Tongue (tissue), 2 donors: Measurements from ENCODE around the gene MTHFD1L. TPM values are rescaled to one million over a fixed set of nuclear protein-coding genes. Genes with fewer than 3 reads are reported as not detected.
A peak's percentile ranks its signal among the peaks of the same experiment; 100 is the strongest.

Source experiments
- DNase-seq: peaks from one replicate; pipeline ENCODE4 v3.0.0-alpha.2; 2015
- total RNA-seq: library from RNA; depleted of rRNA; stranded (reverse); fragments of >200 nt; gene quantifications from one replicate; pipeline ENCODE4 v1.2.3, GENCODE V29; 2014

The MTHFD1L gene
- total RNA-seq, 1 donor from 2014 or later, result 14.5 TPM

DNA sequence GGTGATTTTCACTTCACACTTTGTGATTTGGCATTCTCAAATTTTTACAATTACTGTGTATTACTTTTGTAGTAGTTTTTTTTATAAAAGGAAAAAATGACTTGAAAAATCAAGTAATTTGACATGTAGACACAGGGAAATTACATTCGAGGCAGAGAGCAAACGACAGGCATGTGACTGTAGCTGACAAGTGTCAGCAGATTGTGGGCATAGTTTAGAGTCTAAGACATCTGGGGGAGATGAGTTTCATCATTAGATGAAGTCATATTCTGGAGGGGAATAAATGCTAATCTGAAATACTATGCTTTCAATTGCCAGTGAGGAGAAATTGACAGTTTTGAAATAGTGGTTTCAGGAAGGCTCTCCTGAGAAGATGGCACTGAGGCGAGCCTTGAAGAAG, 126.0 kb downstream of the MTHFD1L start:
- no peak for DNase-seq

DNA sequence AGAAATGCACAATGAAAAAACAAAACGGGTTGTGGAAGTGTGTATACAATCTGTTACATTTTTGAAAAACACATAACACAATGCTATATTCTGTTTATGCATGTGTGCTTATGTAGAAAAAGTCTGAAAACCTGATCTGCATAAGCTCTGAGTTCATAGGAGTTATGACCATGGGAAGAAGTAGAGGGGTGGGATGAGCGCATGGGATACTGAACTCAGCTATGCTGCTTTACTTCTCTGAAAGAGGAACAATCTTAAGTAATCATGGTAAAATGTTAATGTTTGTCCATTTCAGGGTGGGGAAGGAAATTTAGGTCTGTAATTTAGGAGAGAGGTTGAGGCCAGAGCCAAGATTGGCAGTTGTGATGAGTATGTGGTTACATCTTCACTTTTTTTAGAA, 126.8 kb downstream of the MTHFD1L start:
- no peak for DNase-seq

DNA sequence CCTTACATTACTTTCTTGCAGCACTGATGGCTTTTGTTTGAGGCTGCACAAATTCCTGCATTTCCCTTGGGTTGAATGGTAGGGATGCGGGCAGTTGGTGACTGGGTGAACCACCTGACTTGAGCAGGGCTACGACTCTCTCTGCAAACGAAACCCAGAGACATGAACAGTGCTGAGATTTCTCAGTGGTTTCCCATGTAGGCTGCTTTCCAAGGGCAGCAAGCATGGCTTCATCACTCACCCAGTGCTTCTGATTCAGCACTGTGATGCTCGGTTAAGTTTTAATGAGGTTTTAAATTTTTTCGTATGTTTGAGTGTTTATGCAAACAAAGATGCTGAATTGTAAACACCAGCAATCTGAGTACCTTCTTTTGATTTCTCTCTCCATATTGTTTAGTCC, 127.2 kb downstream of the MTHFD1L start:
- DNase-seq, result no peak

DNA sequence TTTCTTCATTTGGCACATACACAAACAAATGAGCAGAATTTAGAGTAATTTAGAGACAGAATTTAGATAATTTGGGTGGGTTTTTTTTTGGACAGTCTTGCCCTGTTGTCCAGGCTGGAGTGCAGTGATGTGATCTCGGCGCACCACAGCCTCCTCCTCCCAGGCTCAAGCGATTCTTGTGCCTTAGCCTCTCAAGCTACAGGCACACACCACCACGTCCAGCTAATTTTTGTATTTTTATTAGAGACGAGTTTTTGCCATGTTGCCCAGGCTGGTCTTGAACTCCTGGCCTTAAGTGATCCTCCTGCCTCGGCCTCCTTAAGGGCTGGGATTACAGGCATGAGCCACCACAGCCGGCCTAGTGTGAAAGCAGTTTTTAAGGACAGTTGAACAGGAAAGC, 127.8 kb downstream of the MTHFD1L start:
- DNase-seq, result no peak

DNA sequence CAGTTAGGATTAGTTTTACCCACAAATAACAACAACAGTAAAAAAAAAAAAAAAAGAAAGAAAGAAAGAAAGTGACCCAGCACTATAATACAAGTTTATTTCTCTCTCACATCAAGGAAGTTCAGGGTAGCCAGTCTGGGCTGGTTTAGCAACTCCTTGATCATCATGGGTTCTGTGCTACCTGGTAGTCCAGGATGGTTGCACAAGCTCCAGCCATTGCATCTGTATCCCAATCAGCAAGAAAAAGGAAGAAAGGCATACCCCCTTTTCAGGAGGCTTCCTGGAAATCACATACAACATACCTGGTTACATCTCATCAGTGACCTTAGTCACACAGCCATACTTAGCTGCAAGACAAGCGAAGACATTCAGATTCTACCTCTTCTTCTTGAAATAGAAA, 128.5 kb downstream of the MTHFD1L start:
- no peak for DNase-seq

DNA sequence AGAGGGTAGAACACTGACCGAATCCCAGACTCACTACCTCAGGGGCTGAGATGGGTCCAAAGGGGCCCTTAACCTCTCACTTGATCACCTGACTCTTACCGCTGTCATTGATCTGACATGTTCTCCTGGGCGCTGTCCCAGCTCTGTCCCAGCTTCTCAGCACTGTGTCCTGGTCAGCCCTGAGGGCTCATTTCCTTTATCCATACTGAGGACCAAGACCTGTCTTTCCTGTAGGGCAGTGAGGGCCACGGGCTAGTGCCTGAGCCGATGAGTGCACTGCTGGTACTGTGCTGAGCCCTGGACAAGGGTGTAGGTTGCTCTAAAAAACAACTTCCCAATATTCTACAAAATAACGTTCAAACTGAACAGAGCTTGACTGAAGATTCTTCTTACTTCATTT, 131.5 kb downstream of the MTHFD1L start:
- DNase-seq, result no peak

DNA sequence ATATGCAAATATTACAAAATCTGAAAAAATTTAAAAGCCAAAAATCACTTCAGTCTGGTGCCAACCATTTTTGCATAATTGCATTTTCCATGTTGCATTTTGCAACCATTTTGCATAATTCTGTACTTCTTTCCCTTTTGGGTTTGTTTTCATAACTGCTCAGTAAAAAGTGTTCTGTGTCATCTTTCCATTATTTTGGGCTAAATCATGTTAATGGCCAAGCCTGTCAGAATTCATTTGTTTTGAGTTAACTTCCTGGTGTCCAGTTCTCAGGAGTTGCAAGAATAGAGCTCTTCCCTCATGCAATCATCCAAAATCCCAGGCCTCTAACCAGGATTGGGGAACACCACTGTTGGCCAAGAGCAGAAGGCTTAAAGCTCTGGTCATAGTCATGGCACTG, 133.6 kb downstream of the MTHFD1L start:
- DNase-seq, result no peak

DNA sequence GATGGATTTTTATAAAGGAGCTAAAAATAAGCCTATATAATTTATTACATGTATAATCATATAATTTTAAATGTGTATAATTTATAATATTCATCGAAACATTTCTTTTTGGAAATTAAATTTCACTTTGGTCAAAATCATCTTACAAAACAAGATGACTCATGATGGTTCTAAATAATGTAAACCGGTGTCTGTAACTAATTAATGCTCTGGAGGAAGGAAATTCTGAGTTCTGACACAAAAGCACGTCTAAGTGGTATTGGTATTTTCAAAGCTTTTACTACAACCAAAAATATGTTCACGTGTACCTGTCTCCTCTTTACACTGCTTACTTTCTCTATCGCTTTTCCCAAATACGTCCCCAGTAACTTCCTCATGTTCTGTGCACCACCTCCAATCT, 134.1 kb downstream of the MTHFD1L start:
- DNase-seq, result no peak

DNA sequence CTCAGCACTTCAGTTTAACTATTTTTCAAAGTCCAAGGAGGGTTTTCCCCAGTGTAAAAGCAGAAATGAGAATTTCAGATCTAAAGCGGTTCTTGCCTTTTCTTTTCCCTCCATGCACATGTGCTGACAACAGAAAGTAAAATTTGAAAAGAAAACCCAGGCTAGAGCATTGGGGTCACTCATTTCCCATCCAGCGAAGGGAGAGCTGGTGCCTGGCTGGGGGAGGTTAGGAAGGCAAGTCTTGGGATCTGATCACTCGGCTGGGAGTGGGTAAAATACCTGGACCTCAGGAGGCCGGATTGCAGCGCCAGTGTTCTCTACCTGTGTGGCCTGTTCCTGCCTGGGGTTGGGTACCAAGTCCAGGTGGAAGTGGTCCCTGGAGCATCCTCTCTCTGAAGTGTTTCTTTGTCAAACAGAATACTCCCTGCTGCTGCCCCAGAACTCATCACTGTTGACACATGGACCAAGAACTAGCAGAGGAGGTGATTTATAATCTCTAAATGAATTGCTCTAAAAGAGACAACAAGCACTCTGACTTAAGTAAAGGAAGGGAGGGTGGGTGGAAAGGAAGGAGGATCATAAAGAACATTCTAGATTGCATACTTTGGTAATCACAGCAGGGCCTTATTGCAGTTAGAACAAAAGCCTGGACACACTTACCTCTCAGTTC, 136.0 kb downstream of the MTHFD1L start:
- no peak for DNase-seq

DNA sequence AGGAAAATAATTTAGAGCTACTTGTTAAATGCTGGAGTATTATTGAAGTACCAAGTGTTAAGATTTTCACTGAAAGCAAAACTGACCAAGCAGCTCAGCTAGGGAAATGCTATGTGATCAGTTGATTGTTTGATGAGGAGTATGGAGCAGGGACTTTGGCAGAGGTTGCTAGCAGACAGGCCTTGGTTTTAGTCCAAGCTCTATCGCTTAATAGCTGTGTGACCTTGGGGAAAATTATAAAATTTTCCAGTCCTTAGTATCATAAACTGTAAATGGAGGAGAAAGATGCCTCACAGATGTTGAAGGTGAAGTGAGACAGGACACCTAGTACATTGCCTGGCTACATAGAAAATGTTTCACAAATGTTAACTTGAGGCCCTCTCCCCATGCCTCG, 136.6 kb downstream of the MTHFD1L start:
- no peak for DNase-seq

DNA sequence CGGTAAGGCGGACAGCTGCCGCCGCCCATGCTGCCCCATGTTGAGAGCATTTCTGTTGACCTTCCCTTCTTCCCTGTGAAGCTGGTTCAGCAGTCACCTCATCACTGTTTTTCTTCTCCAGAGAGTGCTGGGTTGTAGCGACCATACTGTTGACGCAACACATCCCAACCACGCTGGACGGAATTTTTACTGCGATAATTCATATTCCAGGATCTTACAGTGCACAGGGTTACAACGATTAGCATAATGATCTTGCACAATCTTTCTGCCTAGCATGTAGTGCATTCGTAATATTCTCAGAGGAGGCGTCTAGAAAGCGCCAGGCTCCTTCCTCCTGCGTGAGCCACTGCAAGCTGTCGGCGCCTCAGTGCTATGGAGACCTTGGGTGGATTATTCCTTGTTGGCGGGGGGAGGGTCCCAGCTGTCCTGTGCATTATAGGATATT, 137.0 kb downstream of the MTHFD1L start:
- DNase-seq, result no peak

DNA sequence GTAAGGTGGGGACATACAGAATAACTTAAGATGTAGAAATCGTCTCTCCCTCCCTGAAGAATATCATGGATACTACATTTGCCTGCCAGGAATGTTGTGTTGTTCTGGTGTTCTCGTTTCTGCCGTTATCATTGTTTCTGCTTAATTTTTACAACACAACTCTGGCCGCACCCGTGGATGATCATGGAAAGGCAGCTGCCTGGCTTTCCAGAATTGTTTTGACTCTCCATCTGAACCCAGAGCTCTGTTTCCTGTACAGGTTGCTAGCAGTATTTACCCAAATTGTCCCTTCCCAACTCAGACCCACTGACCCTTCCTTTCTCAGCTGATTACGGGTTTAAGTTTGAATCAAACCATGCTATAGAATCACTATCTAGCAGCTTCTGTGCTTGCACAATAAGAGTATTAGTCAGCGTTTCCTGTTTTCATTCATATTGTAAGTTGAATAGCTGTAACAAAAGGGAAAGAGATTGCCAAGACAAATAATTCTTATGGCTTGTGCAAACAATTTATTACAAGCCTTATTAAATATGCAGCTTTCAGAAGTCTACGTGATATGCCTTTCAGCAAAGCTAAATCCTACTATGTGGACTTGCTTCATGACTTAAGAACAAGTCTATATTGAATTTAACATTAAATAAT, 139.0 kb downstream of the MTHFD1L start:
- DNase-seq, result peak; percentile 57

DNA sequence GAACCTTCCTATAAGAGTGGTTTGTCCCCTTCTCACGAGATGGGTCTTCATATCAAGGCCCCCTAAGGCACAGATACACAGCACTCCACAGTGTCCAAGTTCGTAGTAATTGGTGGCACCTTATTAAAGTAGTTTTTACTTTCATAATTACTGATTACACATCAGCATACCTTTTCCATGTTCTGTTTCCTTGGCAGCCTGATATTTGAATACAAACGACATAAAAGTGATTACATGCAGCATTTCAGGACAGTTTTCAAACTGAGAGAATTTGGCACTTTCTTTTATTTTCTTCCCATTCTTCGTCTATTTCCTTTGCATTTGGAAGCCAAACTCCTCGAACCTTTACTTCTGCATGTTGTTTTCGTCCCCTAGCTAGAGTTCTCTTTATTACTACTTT, 139.7 kb downstream of the MTHFD1L start:
- DNase-seq, result no peak

DNA sequence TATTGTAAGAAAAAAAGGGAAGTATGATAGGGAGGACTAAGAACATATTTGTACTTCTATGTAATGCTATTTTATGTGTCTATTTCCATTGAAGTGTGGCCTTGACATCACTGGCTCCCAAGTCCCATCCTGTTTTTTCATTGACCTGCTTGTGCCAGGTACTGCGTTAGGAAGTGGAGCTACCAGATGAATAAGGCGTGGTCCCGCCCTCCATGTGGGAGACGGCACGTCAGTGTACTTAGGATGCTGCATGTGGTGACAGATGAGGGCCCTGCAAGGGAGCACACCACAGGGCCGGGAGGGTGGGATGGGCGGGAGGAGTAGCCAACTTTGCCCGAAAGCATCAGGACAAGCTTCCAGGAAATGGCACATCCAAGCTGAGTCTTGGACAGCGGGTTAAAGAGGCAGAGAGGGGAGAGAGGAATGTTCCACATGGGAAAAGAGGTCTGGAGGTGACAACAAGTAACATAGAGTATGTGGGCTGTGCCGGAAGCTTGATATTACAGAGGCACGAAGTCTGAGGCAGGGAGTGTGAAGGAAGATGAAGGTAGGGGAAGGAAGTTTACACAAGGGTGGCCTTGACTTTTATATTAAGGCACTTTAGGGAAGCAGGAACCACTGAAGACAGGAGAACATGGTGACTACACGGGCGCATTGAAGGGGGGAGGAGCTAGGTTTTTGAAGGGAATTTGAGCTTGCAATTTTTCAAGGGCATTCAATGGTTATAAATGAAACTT, 140.6 kb downstream of the MTHFD1L start:
- DNase-seq, result no peak

DNA sequence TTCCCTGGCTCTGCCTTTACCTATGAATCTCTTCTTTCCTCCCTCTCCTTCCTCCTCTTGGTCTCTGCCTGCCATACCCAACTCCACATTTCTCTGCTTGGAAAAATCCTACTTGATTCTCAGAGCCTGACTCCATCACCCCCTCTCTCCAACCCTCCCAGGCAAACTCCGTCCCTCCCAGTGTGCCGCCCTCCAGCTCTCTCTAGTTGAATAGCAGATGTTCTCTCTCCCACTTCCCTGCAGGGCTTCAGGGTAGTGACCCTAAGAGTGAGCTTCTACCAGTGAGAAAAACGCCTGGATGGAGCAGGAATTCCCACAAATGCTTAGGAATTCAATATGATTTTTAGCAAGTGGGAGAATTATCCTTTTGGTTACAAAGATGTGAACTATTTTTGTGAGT, 141.6 kb downstream of the MTHFD1L start:
- DNase-seq, result no peak

DNA sequence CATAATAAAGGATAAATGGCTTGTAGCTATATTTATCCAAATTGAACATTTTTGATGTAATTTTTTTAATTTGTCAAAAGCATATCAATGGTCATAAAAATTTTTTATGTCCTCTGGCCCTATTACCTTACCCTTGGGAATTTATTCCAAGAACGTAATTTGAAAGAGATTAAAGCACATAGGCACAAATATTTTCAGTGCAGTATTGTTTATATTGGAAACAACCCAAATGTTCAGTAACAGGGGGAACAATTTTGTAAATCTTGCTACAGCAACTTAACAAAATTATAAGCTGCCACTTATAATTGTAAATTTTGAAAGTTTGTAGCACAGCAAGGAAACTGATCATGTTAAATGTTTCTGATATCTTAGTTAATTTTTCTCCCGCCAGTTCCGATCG, 142.4 kb downstream of the MTHFD1L start:
- no peak for DNase-seq

DNA sequence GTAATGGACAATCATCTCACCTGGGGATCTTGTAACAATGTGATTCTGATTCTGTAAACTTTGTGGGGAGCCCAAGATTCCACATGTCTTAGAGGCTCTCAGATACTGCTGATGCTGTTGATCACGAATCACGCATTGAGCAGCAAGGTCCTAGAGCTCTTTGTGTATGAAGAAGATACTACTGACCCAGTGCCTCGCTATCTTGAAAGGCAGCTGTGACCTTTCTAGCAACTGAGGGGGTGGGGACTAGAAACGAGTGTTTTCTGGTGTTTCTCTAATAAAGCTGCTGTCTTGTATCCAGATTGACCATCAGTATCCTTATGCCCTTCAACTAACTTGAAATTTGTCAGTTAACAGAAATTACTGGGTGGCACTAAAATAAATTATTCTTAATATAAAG, 142.9 kb downstream of the MTHFD1L start:
- no peak for DNase-seq

DNA sequence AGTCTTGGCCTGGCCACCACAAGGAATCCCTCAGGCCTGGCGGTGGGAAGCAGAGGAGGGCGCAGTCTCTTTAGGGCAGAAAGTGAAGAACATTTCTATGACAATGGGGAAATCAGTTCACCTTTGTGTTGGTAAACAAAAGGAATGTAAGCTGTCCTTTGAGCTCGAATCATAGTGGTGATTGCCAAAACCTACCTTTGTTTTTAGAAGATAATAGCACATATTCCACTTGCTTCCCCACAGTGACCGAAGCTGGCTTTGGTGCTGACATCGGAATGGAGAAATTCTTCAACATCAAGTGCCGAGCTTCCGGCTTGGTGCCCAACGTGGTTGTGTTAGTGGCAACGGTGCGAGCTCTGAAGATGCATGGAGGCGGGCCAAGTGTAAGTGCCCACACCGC, 144.1 kb downstream of the MTHFD1L start:
- no peak for DNase-seq

DNA sequence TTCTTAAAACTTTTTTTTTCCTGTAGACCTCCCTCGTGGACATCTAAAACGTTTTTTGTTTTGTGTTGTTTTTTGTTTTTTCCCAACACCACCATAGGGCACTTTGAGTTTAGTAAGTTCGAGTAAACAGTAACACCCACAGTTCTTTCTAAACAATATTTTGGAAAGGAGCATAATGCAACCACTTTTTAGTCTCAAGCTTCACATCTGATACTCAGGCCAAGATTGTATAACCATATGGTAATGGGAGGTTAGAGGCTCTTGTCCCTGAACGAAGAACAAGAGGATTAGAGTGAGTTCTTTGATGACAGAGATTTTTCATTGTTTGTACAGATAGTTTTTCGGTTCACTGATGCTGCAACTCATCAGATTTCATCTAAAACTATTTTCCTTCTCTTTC, 144.6 kb downstream of the MTHFD1L start:
- DNase-seq, result peak; percentile 42

DNA sequence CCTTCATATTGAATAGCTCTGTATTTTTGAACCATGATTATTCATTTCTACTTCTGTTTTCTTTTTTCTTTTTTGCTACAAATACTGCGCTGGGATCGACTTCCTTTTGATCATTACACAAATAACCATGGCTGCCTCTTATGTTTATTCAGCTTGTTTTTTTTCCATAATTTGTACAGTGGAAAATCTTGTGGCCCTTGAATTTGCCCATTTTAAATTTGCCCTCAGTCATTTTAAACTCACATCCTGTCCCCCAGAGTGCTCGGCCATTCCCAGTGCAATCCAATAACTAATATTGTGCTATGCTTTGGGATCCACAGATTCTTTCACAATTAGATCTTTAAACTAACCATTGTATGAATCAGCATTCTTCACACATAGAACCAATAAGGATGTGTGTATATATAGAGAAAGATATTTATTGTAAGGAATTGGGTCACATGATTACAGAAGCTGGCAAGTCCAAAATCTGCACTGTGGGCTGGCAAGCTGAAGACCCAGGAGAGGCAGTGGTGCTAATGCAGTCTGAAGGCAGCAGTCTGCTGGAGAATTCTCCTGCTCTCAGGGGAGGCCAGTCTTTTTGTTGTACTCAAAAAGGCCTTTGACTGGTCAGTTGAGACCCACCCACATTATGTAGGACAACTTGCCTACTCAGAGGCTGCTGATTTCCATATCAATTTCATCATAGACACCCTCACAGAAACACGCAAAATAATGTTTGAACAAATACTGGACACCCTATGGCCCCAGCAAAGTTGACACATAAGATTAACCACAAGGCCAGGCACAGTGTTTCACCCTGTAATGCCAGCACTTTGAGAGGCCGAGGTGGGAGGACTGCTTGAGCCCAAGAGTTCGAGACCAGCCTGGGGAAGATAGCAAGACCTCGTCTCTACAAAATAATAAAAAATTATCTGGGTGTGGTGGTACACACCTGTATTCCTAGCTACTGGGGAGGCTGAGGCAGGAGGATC, 147.1 kb downstream of the MTHFD1L start:
- DNase-seq, result no peak

DNA sequence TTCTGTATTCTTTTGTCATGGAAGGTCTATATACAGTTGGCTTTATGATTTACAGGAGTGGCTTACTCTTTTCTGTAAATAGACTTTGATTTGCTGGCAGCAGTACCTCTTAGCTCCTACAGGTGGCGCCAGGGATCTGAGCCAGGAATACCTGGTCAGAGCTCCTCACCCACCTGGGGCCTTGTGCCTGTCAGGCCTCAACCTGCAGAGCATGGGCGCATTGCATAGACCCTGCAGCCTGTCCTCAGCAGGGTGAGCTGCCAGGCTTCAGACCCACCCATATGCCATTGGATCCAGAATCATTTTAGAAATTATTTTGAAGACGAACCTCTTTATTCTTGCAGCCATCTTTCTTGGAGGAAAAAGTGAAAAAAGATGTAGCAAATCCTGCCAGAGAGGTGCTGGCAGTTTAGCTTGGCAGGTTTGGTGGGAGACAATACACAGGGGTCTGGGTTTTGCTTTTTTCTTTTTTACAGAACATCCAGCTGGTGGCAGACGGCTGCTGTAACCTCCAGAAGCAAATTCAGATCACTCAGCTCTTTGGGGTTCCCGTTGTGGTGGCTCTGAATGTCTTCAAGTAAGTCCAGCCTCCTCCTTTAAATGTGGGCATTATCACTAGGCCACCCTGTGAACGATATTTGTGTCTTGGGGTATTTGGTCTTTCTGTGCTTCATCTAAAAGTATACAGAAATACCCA, 149.1 kb downstream of the MTHFD1L start:
- peak; percentile 90 for DNase-seq
